H1 (cell line): ENCODE results near the gene FAM72A.
"Not testable (repeated sequence)": the region's sequence is repeated elsewhere in the genome, so short reads cannot be mapped to it uniquely, and the experiment has no call there.

Experiments
- EGR1 ChIP-seq: IDR thresholded peaks from 2 replicates; pipeline ENCODE4 v1.6.1; 2011; ENCODE audit warnings: low read depth, low read length, borderline replicate concordance
- POLR2AphosphoS5 ChIP-seq: IDR thresholded peaks from 2 replicates; pipeline ENCODE4 v1.6.1; 2011; ENCODE audit warnings: low read depth, low read length
- SUZ12 ChIP-seq: fragments of 200-600 bp; sonication (generic); IDR thresholded peaks from 2 replicates; pipeline ENCODE4 v1.6.1; 2012; ENCODE audit warnings: mild to moderate bottlenecking, inconsistent platforms, low read length, moderate library complexity, mixed read lengths

DNA sequence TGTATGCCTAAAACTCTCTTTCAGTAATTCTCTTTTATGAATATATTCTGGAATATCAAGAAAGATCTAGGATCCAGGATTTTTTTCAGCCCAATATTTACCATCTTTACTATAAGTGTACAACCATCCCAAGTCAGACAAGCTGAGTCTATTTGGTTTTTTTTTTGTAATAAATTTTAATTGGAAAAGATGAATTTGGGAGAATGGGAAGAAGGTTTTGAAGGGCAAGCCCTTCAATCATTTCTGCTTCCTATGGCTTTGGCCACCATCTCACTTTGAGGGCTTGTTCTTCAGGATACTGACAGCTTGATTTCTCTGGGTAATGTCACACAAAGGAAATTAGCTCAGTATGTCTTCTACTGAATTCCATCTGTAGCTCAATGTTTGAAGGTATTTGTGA lies 23.0 kb downstream of the FAM72A start:
- not testable (repeated sequence) for TF ChIP-seq EGR1, POLR2AphosphoS5, SUZ12
